GM18526 (cell line): ENCODE results near the gene ITGB2.

Source experiments
- POLR2A ChIP-seq: IDR thresholded peaks from 3 replicates; pipeline ENCODE4 v1.6.1; 2011; ENCODE audit not compliant: insufficient read length; ENCODE audit errors: extremely low read depth

Gene ITGB2

DNA sequence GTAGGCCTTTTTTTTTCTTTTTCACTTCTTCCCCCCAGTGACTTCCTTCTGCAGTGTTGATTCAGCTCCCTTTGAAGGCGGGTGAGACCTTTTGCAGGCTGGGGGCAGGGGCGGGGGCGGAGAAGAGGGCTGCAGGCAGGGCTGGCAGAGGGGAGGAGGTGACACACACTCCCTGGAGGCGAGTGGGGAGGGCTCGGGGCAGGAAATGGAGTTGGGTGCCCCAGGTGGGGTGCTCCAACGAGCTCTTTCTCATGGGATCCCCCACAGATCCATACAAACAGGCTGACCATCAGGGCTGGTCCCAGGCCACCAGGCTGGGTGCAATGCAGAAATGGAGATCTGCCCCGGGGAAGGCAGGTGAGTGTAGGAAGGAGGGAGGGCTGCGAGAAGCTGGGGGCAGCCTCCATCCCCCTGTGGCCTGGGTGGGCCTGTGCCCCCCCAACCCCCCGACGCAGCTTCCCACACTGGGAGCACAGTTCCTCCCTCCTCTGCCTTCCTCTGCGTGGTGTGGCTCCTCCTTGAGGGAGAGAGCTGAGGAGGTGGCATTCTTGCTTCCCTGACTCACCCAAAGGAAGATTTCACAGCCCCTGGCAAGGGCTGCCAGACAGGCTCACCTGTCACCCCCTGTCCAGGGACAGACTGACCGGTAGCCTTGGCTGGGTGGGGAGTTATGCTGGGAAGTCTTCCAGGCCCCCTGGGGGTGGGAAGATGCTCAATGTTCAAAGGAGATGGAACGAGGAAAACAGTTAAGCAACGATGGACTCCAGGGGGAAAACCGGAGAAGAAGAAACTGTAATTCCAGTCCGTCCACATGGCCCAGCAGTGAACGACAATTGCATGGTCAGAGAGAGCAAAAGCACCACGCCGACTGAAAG, 7.1 kb upstream of the ITGB2 start:
- TF ChIP-seq POLR2A = no peak

DNA sequence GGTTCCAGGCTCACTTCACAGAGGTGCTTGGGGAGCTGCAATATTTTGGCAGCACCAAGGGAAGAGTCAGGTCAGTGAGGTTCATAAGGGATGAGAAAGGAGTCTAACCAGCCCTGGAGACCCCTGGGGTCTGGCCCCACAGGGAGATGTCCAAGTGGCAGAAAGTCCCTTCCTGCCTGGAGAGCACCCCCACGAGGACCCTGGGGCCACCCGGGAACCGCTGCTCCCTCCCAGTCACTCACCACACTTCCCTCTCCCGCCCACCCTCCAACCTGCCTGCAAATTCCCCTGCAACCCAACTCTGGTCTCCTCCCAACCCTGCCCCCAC, 6.5 kb upstream of the ITGB2 start:
- TF ChIP-seq POLR2A = no peak

DNA sequence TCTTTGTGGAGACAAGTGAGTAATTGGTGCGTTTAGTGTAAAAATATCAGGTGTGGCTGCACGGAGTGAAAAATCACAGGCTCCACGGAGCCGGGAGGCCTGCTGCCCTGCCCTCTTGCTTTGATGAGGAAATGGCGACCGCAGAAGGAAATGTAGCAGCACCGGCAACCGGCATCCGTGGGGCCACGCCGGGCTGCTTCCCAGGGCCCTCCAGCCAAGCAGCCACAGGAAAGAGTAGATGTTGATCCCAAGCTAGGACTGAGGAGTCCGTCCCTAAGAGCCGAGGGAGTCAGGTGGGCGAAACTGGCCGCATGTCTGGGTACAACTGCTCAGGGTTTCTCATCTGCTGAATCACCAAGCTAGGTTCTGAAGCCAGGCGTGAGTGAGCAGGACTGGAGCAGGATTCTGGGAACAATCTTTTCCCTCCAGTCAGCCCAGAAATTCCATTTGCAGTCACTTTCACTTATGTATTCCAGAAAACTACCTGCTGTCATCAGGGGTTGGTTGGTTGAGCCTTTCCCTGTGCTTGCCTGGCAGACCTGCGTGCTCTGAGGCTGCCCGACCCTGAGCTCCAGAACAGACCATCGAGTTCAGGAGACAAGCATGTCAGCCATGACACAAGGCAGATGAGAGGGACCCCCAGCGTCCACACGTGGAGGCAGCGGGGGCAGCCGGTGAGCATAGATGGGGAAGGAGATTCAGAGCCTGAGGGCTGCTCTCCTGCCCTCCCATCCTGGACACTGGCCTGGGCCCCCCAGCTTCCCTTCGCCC, 5.8 kb upstream of the ITGB2 start:
- no peak for TF ChIP-seq POLR2A

DNA sequence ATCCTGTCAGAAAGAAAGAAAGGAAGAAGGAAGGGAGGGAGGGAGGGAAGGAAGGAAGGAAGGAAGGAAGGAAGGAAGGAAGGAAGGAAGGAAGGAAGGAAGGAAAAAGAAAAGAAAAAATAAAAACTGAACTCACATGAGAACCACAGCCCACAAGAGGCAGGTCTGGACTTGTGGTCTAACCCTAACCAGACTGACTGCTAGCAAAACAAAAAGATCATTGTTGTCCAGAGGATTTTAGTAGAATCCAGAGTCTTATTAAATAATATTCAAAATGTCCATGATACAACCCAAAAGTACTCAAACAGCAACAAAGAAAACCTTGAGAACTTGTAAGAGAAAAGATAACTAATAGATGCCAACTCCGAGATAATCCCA, 4.7 kb upstream of the ITGB2 start:
- no peak for TF ChIP-seq POLR2A

DNA sequence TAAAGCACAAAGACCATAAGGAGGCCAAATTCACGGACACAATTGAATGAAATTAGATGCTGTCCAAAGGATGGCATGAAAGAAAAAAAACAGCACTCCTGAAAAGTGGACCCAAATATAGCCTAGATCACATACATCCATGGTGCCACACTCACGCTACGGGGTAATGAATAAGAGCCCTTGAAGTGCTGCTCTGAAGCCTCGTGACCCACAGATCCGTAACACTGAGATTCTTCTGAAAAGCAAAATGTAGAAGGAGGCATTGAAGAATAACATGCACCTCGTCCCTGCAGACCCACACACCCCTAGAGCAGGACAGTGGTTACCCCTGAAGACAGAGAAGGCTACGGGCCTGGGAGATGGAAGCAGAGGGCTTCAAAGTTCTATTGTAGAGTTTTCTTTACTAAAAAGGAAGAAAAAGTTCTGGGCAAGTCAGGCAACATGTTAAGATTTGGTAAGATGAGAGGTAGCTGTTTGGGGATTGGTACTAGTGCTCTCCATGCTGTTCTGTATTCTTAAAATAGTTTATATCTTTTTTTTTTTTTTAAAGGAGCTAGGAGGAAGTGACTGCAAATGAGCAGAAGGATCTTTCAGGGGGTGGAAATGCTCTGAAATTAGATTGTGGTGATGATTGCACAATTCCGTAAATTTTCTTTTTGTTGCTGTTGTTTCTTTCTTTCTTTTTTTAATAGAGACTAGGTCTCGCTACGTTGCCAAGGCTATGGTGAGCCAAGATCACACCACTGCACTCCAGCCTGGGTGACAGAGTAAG, 4.1 kb upstream of the ITGB2 start:
- no peak for TF ChIP-seq POLR2A

DNA sequence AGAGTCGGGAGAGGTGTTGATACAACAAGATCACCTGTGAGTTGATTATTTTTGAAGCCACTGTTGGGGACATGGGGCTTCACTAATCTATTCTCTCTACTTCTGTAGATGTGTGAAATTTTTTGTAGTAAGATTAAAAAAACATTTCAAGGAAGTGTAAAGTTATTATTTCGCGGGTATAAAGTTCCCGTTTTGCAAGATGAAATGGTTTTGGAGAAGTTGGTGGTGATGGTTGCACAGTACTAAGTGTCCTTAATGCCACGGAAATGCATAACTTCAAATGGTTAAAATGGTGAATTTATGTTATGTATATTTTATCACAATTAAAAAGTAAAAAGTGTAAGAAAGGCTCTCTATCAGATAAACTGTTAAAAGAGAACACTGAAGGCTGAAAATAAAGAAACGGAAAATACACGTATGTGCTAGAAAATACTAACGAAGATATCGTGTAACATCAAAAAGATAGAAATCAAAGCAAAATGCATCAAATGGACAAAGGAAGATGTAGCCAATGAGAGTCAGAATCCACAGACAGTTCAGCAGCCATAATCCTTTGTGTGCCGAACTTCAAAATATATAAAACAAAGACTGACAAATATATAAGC, 2.9 kb upstream of the ITGB2 start:
- TF ChIP-seq POLR2A = no peak

DNA sequence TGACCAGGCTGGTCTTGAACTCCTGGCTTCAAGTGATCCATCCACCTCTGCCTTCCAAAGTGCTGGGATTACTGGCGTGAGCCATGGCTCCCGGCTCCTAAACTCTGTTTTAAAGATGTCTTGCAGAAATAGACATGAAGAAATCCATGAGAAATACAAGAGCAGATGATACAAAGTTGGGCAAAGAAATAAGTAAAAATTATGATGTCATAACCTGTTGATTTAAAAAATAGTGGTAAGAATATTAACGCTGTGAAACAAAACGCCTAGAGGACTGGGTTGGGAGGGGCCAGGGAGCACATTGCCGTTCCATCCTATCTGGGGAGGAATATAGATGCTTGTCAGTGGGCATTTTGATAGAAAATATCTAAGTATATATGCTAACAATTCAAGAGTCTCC, 1.2 kb upstream of the ITGB2 start:
- TF ChIP-seq POLR2A = no peak

DNA sequence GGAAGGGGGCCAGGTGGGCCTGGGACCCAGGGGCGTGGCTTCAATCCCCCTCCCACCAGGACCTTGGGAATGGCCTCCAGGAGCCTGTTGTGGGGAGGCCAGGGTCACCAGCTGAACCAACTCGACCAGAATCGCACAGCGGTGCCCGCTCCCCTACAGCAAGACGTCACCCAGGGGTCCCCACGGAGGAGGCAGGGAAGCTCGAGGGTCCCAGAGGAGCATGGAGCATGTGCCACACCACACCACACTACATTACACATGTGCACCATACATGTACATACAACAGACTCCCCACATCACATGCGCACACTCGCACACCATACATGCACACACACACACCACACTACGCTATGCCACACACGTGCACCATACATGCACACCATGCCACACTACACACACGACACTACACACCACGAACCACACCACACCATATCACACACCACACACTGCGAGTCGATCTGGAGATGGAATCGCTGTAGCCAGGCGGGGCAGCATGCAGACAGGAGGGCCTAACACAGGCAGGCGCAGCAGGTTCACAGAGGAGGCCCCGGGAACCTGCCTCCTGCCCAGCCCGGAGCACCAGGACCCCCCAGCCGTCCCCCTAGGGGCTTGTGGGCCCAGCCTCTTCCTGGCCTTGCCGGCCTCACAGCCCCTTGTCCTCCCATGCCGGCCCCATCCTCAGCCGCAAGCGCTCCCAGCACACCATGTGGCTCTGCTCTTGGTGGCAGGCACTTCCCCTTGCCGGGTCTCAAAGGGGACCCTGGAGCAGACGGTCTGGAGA, 596 bp downstream of the ITGB2 start:
- no peak for TF ChIP-seq POLR2A

DNA sequence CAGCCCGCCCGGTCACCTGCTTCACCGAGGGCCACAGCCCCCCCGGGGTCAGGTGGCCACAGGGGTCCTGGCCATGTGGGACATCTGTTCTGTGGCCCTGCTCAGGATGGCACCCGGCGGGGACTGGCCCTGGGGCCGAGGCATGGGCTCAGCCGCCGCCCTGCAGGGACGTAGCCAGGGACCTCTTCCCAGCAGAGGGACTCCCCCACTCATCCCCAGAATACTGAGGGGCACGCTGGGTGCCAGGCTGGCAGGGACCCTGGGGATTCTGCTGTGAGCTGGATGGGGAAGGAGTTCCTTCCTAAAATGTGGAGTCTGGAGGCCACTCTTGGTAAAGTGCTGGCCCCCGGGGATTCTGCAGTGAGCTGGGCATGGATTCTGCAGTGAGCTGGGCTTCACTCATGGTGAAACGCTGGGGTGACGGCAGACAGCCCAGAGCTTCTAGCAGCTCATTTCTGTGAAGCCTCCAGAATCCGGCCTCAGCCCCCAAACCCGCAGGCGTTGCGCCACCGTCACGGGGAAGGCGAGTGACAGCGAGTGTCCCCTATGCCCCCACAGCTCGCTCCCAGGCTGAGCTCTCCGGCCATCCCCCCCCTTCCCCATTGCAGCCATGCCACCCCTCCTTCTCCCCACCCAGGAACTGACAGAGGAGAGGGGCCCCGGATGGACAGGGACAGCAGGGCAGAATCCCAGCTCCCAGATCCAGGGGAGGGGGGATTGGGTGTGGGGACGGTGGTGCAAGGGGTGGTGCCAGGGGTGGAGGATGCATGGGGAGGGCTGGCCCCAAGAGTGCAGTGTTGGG, 1.4 kb downstream of the ITGB2 start:
- TF ChIP-seq POLR2A = no peak

DNA sequence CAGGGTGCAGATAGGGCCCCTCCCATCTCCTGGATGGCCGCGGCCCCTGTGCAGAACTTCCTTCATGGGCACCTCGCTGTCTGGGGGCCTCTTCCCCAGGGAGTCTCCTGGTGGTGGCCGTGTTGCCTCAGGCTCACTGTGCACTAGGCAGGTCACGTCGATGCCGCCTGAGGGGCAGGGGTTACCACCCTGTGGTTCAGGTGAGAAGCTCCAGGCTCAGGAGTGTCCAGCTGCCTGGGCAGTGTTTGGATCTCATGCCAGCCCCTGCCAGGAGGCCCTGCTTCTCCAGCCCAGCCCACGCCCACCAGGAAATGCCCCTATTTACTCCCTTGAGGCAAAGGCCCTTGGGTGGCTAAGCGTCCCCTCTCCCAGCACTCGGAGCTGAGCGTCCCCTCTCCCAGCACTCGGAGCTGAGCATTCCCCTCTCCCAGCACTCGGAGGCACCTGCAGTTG, 2.1 kb downstream of the ITGB2 start:
- no peak for TF ChIP-seq POLR2A

DNA sequence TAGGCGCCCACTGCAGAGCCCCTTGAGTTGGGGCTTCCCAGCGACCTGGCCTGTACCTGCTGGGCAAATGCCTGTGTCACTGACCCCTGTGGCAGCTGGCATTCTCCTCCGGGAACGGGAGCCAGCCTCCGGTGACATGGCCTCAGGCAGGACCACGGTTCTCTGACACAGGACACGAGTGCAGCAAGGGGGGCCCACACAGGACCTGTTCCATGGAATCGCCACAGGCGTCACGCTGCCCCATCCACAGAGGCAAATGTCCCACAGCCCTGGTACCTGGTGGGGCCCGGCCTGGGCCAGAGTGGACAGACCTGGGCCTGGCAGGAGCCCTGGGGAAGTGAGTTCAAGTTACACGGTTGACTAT, 2.6 kb downstream of the ITGB2 start:
- no peak for TF ChIP-seq POLR2A

DNA sequence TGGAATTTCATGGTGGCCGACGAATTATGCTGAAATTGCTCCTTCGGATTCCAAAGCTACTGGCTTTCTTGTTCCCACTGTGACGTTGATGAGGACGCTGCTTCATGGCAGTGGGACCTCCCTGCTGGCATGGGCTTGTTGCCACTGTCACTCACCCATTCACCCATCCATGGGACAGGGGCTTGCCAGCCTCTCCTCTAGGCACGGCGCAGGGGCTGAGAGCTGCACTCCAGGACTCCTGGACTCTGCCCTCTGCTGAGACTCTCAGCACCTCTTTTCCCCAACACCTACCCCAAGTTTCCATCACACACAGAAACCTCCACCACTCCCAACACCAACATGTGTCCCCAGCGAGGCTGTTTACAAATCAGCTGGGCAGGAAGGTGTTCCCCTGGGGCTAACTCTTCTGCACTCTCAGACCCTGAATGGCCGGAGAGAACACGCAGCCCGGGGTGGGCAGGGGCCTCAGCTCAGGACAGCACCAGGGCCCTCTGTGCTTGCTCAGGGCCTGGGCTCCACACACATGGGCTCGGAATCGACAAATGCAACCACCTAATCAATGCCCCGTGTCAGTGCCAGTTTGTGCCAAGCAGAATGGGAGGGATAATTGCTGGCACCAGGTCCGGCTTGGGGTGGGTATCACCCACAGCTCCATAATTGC, 3.1 kb downstream of the ITGB2 start:
- TF ChIP-seq POLR2A = no peak

DNA sequence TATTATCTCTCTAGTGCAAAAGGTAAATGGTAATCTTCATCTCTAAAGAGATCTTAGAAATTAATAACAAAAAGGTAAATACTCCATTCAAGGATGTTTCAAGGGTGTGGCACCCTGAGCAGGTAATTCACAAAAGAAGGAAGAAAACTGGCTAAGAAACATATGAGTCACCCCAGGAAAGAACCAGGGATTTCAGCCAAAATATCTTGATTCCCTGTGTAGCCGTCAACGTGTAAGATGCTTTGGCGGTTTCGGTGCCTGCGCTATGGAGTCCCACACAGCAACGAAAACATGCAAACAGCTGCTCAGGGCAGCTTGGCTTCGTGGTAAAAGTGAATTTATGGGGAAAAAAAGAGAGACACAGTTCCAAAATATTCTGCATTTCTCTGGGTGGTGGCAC, 3.7 kb downstream of the ITGB2 start:
- TF ChIP-seq POLR2A = no peak
